IMR-90 (cell line): ENCODE data around the gene GRIN2D. TPM values are rescaled to one million over a fixed set of nuclear protein-coding genes. Genes with fewer than 3 reads are reported as not detected.

Source experiments
- ATAC-seq: fragments of 200-7000 bp; cut with Tn5 transposase; 2 replicates; pipeline ENCODE4 v1.9.1; 2020; ENCODE audit warnings: low read depth, mild to moderate bottlenecking, moderate library complexity
- BruUV-seq: library from RNA; stranded (reverse); fragments of 400-500 nt; replicated peaks from 2 replicates; lab custom pipeline; 2021; lab: Mats Ljungman, UMichigan
- CTCF ChIA-PET: fragments of 300-600 bp; formaldehyde crosslinking; extraction: SDS; loops from one replicate; lab custom pipeline; 2021; ENCODE audit warnings: antibody characterized with exemption; lab: Yijun Ruan, JAX
- POLR2A ChIA-PET: fragments of 300-600 bp; sonication (Branson Sonifier 250); formaldehyde crosslinking; loops from one replicate; lab custom pipeline; 2022; ENCODE audit warnings: antibody characterized with exemption; ENCODE audit not compliant: unreplicated experiment; lab: Charles Lee
- DNase-seq: peaks from one replicate; pipeline ENCODE4 v3.0.0; 2013
- H2AFZ ChIP-seq: replicated peaks from 2 replicates; pipeline ENCODE3; 2013; ENCODE audit warnings: low read length, mild to moderate bottlenecking; ENCODE audit not compliant: poor library complexity
- H2AK5ac ChIP-seq: 2 replicates; pipeline ENCODE4 v1.6.1; 2013; ENCODE audit warnings: low read depth, low read length, inconsistent platforms
- H2AK9ac ChIP-seq: replicated peaks from 2 replicates; pipeline ENCODE3; 2013; ENCODE audit warnings: mild to moderate bottlenecking, low read depth, low read length, moderate library complexity; ENCODE audit not compliant: poor library complexity
- H2BK120ac ChIP-seq: 2 replicates; pipeline ENCODE4 v1.6.1; 2013; ENCODE audit warnings: low read depth, low read length, inconsistent platforms
- H2BK15ac ChIP-seq: 3 replicates; pipeline ENCODE4 v1.6.1; 2013; ENCODE audit warnings: low read depth, low read length, inconsistent platforms
- H2BK20ac ChIP-seq: 2 replicates; pipeline ENCODE4 v1.6.1; 2013; ENCODE audit warnings: low read depth, mild to moderate bottlenecking, inconsistent platforms, low read length, moderate library complexity
- H2BK5ac ChIP-seq: 2 replicates; pipeline ENCODE4 v1.6.1; 2013; ENCODE audit warnings: mild to moderate bottlenecking, low read depth, low read length, inconsistent platforms; ENCODE audit not compliant: poor library complexity, severe bottlenecking
- H3K14ac ChIP-seq: replicated peaks from 2 replicates; pipeline ENCODE4 v1.6.1; 2013; ENCODE audit warnings: low read depth, low read length, inconsistent platforms
- H3K18ac ChIP-seq: 2 replicates; pipeline ENCODE4 v1.6.1; 2013; ENCODE audit warnings: low read depth, low read length, control low read depth
- H3K23ac ChIP-seq: 2 replicates; pipeline ENCODE4 v1.6.1; 2013; ENCODE audit warnings: low read depth, low read length, inconsistent platforms
- H3K27ac ChIP-seq: 2 replicates; pipeline ENCODE4 v1.5.1; 2013; ENCODE audit warnings: mild to moderate bottlenecking, control low read depth, low read length; ENCODE audit not compliant: insufficient read depth
- H3K27me3 ChIP-seq: 2 replicates; pipeline ENCODE4 v1.6.1; 2013; ENCODE audit warnings: low read length; ENCODE audit not compliant: control insufficient read depth, insufficient read depth
- H3K36me3 ChIP-seq: 2 replicates; pipeline ENCODE4 v1.6.1; 2013; ENCODE audit warnings: low read length, mixed read lengths; ENCODE audit not compliant: control insufficient read depth, insufficient read depth
- H3K4ac ChIP-seq: 2 replicates; pipeline ENCODE4 v1.6.1; 2013; ENCODE audit warnings: low read depth, low read length, inconsistent platforms
- H3K4me1 ChIP-seq: 2 replicates; pipeline ENCODE4 v1.6.1; 2013; ENCODE audit warnings: low read length, mixed read lengths; ENCODE audit not compliant: control insufficient read depth, insufficient read depth
- H3K4me2 ChIP-seq: 2 replicates; pipeline ENCODE4 v1.6.1; 2013; ENCODE audit warnings: low read depth, mild to moderate bottlenecking, control low read depth, low read length, moderate library complexity
- H3K4me3 ChIP-seq: 2 replicates; pipeline ENCODE4 v1.5.1; 2013; ENCODE audit warnings: low read depth, mild to moderate bottlenecking, control low read depth, low read length, moderate library complexity; ENCODE audit not compliant: insufficient read depth
- H3K56ac ChIP-seq: 2 replicates; pipeline ENCODE4 v1.6.1; 2013; ENCODE audit warnings: low read length, inconsistent platforms; ENCODE audit not compliant: insufficient read depth; ENCODE audit errors: extremely low read depth
- H3K79me1 ChIP-seq, 2 experiments: 2 replicates each; pipeline ENCODE4 v1.6.1; 2013; ENCODE audit warnings: low read length in 2 of 2, inconsistent platforms in 1 of 2, low read depth in 1 of 2
- H3K9ac ChIP-seq: 2 replicates; pipeline ENCODE4 v1.6.1; 2013; ENCODE audit warnings: low read depth, low read length, control low read depth
- H3K9me1 ChIP-seq: 2 replicates; pipeline ENCODE4 v1.6.1; 2013; ENCODE audit warnings: low read length, inconsistent platforms; ENCODE audit not compliant: insufficient read depth
- H3K9me3 ChIP-seq: 2 replicates; pipeline ENCODE4 v1.6.1; 2013; ENCODE audit warnings: low read length; ENCODE audit not compliant: control insufficient read depth, insufficient read depth
- H4K20me1 ChIP-seq: 2 replicates; pipeline ENCODE4 v1.6.1; 2013; ENCODE audit warnings: low read length, inconsistent platforms; ENCODE audit not compliant: insufficient read depth
- H4K5ac ChIP-seq: 2 replicates; pipeline ENCODE4 v1.6.1; 2013; ENCODE audit warnings: mild to moderate bottlenecking, low read depth, low read length, control low read depth
- H4K8ac ChIP-seq, 2 experiments: 2 replicates each; pipeline ENCODE4 v1.6.1; 2013; ENCODE audit warnings: low read depth in 2 of 2, low read length in 2 of 2, control low read depth in 1 of 2, inconsistent platforms in 1 of 2
- H4K91ac ChIP-seq: 2 replicates; pipeline ENCODE4 v1.6.1; 2013; ENCODE audit warnings: low read depth, low read length, inconsistent platforms; ENCODE audit not compliant: insufficient read depth
- CEBPB ChIP-seq: IDR thresholded peaks from 2 replicates; pipeline ENCODE4 v1.6.1; 2012; ENCODE audit warnings: low read depth, low read length, improper control_type of control experiment
- CHD1 ChIP-seq: IDR thresholded peaks from 2 replicates; pipeline ENCODE4 v1.6.1; 2012; ENCODE audit warnings: low read depth, low read length, improper control_type of control experiment
- CTCF ChIP-seq: conservative IDR thresholded peaks from 2 replicates; pipeline ENCODE4 v1.5.1; 2012; ENCODE audit warnings: mild to moderate bottlenecking, low read depth, low read length, improper control_type of control experiment
- ELK1 ChIP-seq: fragments of 150-350 bp; IDR thresholded peaks from 2 replicates; pipeline ENCODE4 v1.6.1; 2016; ENCODE audit warnings: low read depth, mild to moderate bottlenecking, low read length, moderate library complexity, borderline replicate concordance
- FOS ChIP-seq: fragments of 150-350 bp; IDR thresholded peaks from 2 replicates; pipeline ENCODE4 v1.6.1; 2016; ENCODE audit warnings: low read depth, low read length
- MAFK ChIP-seq: IDR thresholded peaks from 2 replicates; pipeline ENCODE4 v1.6.1; 2012; ENCODE audit warnings: low read depth, low read length, improper control_type of control experiment
- MAZ ChIP-seq: IDR thresholded peaks from 2 replicates; pipeline ENCODE4 v1.6.1; 2012; ENCODE audit warnings: low read depth, mild to moderate bottlenecking, low read length, improper control_type of control experiment, moderate library complexity, borderline replicate concordance
- MXI1 ChIP-seq: IDR thresholded peaks from 2 replicates; pipeline ENCODE4 v1.6.1; 2012; ENCODE audit warnings: low read depth, mild to moderate bottlenecking, low read length, moderate library complexity, borderline replicate concordance
- NFE2L2 ChIP-seq: fragments of 150-350 bp; IDR thresholded peaks from 2 replicates; pipeline ENCODE4 v1.6.1; 2016; ENCODE audit warnings: low read depth, mild to moderate bottlenecking, low read length
- POLR2A ChIP-seq: IDR thresholded peaks from 2 replicates; pipeline ENCODE4 v1.6.1; 2012; ENCODE audit warnings: mild to moderate bottlenecking, low read depth, low read length
- RAD21 ChIP-seq: IDR thresholded peaks from 2 replicates; pipeline ENCODE4 v1.6.1; 2012; ENCODE audit warnings: low read length, improper control_type of control experiment
- RCOR1 ChIP-seq: IDR thresholded peaks from 2 replicates; pipeline ENCODE4 v1.6.1; 2012; ENCODE audit warnings: mild to moderate bottlenecking, low read length, improper control_type of control experiment; ENCODE audit not compliant: insufficient replicate concordance
- RFX5 ChIP-seq: IDR thresholded peaks from 2 replicates; pipeline ENCODE4 v1.8.0; 2012; ENCODE audit warnings: low read depth, mild to moderate bottlenecking, low read length, moderate library complexity
- SMC3 ChIP-seq: fragments of 150-350 bp; IDR thresholded peaks from 2 replicates; pipeline ENCODE4 v1.6.1; 2016; ENCODE audit warnings: low read depth, mild to moderate bottlenecking, antibody characterized with exemption, low read length, moderate library complexity
- USF2 ChIP-seq: fragments of 150-350 bp; IDR thresholded peaks from 2 replicates; pipeline ENCODE4 v1.6.1; 2017; ENCODE audit warnings: mild to moderate bottlenecking, antibody characterized with exemption, low read length, low read depth
- WGBS, 2 experiments: methylation state at CpG; one replicate each; pipeline versions ENCODE4 v1.1.5 to v1.1.7; 2013; ENCODE audit warnings: missing lambda C conversion rate in 2 of 2; ENCODE audit not compliant: insufficient read length in 1 of 2; ENCODE audit errors: extremely low coverage in 2 of 2; 5-methylcytosine and 5-hydroxymethylcytosine counted together
- dilution Hi-C: fragments of 300-500 bp; cut with HindIII; formaldehyde crosslinking; loops from one replicate; pipeline ENCODE4 v1.14.3; 2018; ENCODE audit warnings: low sequenced_read_pairs; ENCODE audit not compliant: unreplicated experiment
- in situ Hi-C: fragments of 300-500 bp; cut with MboI; formaldehyde crosslinking; loops from 3 replicates; pipeline ENCODE4 v1.14.3; 2019; ENCODE audit warnings: low sequenced_read_pairs, inconsistent platforms, mixed read lengths
- intact Hi-C: fragments of 100-400 bp; cut with micrococcal nuclease; formaldehyde crosslinking; loops from 2 replicates; pipeline ENCODE4 v1.10.0; 2022
- polyA plus RNA-seq, 3 experiments: library from polyadenylated mRNA; depleted of rRNA; stranded (reverse); fragments of >200 nt; gene quantifications; 2 replicates each; pipeline ENCODE4 v1.2.3, GENCODE V29; 2012; ENCODE audit warnings: low replicate concordance in 1 of 3
- total RNA-seq: library from RNA; depleted of rRNA; stranded (reverse); fragments of >200 nt; gene quantifications from 2 replicates; pipeline ENCODE4 v1.2.3, GENCODE V29; 2012

GRIN2D gene
- total and polyA plus RNA-seq, 2 of the 4 experiments (the other 2 are of a cell fraction): under 0.01 to 0.24 TPM

- no peak overlapping the region for H2AFZ ChIP-seq
- no peak overlapping the region for H2BK15ac ChIP-seq
- H3K27me3 ChIP-seq: no peaks in the 10 kb centered on the region
- no peak overlapping the region for H3K27ac ChIP-seq
- no TSS peak for BruUV-seq
- no peaks in the 10 kb centered on the region for H4K20me1 ChIP-seq
- peaks cover 0 to 7% of the 10 kb centered on the region in 2 experiments; a peak in 1 of 4 replicates for H3K79me1 ChIP-seq
- ChIA-PET CTCF (interaction anchor here (1.1 kb wide), 1 partner anchor 28 kb away, joined by 3 read pairs; no protein-coding TSS in a partner anchor), POLR2A (no interaction called here)
- intact Hi-C loops (no loop called here), dilution Hi-C loops (no loop called here), in situ Hi-C loops (no loop called here)
- H3K4me3 ChIP-seq: no peak overlapping the region
- no peak overlapping the region for H3K4ac ChIP-seq
- no peak overlapping the region for H2AK9ac ChIP-seq
- no peak overlapping the region for H3K56ac ChIP-seq
- no peak overlapping the region for H4K5ac ChIP-seq
- H3K9me1 ChIP-seq: no peaks in the 10 kb centered on the region; the same call in 1 of the 2 replicates
- DNase-seq: no peak
- H3K18ac ChIP-seq: no peak overlapping the region
- TF ChIP-seq NFE2L2 (no peak), CHD1 (no peak), MAZ (no peak), USF2 (no peak), RFX5 (no peak), SMC3 (no peak), CTCF (no peak), MXI1 (no peak), CEBPB (no peak), ELK1 (no peak), FOS (no peak), POLR2A (no peak), MAFK (no peak), RAD21 (no peak), RCOR1 (no peak)
- H3K9ac ChIP-seq: no peak overlapping the region
- 86% methylated on average over 1 of the region's 3 CpGs; no CpG with 5 or more reads in 1 of the 2 experiments for WGBS, 2 experiments
- ATAC-seq: no peak
- no peak overlapping the region for H2BK5ac ChIP-seq
- no peak overlapping the region for H3K4me2 ChIP-seq
- H3K14ac ChIP-seq: no peak overlapping the region
- no peaks in the 10 kb centered on the region for H3K4me1 ChIP-seq
- no peaks in the 10 kb centered on the region for H3K9me3 ChIP-seq
- no peak overlapping the region for H2BK20ac ChIP-seq
- H2AK5ac ChIP-seq: no peak overlapping the region
- no peak overlapping the region for H4K91ac ChIP-seq
- no peak overlapping the region for H3K23ac ChIP-seq
- H2BK120ac ChIP-seq: no peak overlapping the region
- no peak overlapping the region for H4K8ac ChIP-seq
- no peaks in the 10 kb centered on the region for H3K36me3 ChIP-seq
Observed at GRCh38 chr19:48361912-48362311, 31.6 kb upstream of the GRIN2D start.
